ENCODE results near the gene RRH. TPM values are rescaled to one million over a fixed set of nuclear protein-coding genes. Genes with fewer than 3 reads are reported as not detected.

The RRH gene
- total RNA-seq, 2 donors from 2014 or later = not detected

- Histone ChIP-seq H3K4me3 (no peak overlapping the region), H3K36me3 (replicated peaks in 1 of 2; ENCODE audit: insufficient read depth in 1 of 2, low read depth in 2 of 2) (no peaks in the 10 kb centered on the region), H3K4me1 (peaks cover 43% of the 10 kb centered on the region), H3K27me3 (no peaks in the 10 kb centered on the region), H3K27ac (peak overlapping the region in 3 of 4 donors; percentile 33 to 81 (median 80)), H3K9me3 (no peaks in the 10 kb centered on the region)
- ATAC-seq (no peak), DNase-seq (no peak)
- TF ChIP-seq CTCF (IDR thresholded peaks at IDR 0.05) (no peak), POLR2A (IDR thresholded peaks at IDR 0.05) (no peak)
- intact Hi-C loops (cut with DNase I) = no loop called here
- WGBS, 2 donors = 75 to 83% methylated on average over 2 of the region's 2 CpGs
Observed at GRCh38 chr4:109878355-109878754, 50.6 kb downstream of the RRH start.

- H3K9me3 ChIP-seq = no peaks in the 10 kb centered on the region
- no peaks in the 10 kb centered on the region for H3K36me3 ChIP-seq (replicated peaks in 1 of 2; ENCODE audit: insufficient read depth in 1 of 2, low read depth in 2 of 2)
- H3K27ac ChIP-seq = peak overlapping the region in 3 of 4 donors; percentile 20 to 81 (median 33)
- no peak for ATAC-seq
- H3K4me3 ChIP-seq = no peak overlapping the region
- no peak for TF ChIP-seq CTCF (IDR thresholded peaks at IDR 0.05)
- no peak for TF ChIP-seq POLR2A (IDR thresholded peaks at IDR 0.05)
- 59 to 72% methylated on average over 4 to 12 of the region's 12 CpGs for WGBS, 2 donors
- intact Hi-C loops (cut with DNase I) = no loop called here
- no peaks in the 10 kb centered on the region for H3K27me3 ChIP-seq
- peaks cover 36% of the 10 kb centered on the region for H3K4me1 ChIP-seq
- peak; percentile 42 to 84 (median 62) for DNase-seq
Observed at GRCh38 chr4:109879081-109879480, 51.3 kb downstream of the RRH start.

GRCh38 chr4:109879636-109880314, 52.0 kb downstream of the RRH start:
- Histone ChIP-seq H3K9me3 (no peaks in the 10 kb centered on the region), H3K27me3 (no peaks in the 10 kb centered on the region), H3K36me3 (replicated peaks in 1 of 2; ENCODE audit: insufficient read depth in 1 of 2, low read depth in 2 of 2) (no peaks in the 10 kb centered on the region), H3K4me3 (no peak overlapping the region), H3K27ac (peak overlapping the region in 3 of 4 donors; percentile 20 to 81 (median 33)), H3K4me1 (peaks cover 29% of the 10 kb centered on the region)
- TF ChIP-seq POLR2A (IDR thresholded peaks at IDR 0.05) (no peak), CTCF (IDR thresholded peaks at IDR 0.05) (no peak)
- ATAC-seq = peak; percentile 43
- WGBS, 2 donors = 68 to 84% methylated on average over 7 of the region's 7 CpGs
- intact Hi-C loops (cut with DNase I) = no loop called here
- peak in 3 of 4 donors; percentile 23 to 60 (median 47) for DNase-seq

- TF ChIP-seq POLR2A (IDR thresholded peaks at IDR 0.05) (no peak), CTCF (IDR thresholded peaks at IDR 0.05) (no peak)
- Histone ChIP-seq H3K4me1 (no peaks in the 10 kb centered on the region), H3K4me3 (no peak overlapping the region), H3K9me3 (no peaks in the 10 kb centered on the region), H3K27ac (no peak overlapping the region), H3K27me3 (no peaks in the 10 kb centered on the region), H3K36me3 (replicated peaks in 1 of 2; ENCODE audit: insufficient read depth in 1 of 2, low read depth in 2 of 2) (no peaks in the 10 kb centered on the region)
- intact Hi-C loops (cut with DNase I) = no loop called here
- no peak for DNase-seq
- ATAC-seq = no peak
Observed at GRCh38 chr4:109886303-109886702, 58.5 kb downstream of the RRH start.

- H3K27ac ChIP-seq = no peak overlapping the region
- H3K4me1 ChIP-seq = no peaks in the 10 kb centered on the region
- H3K4me3 ChIP-seq = no peak overlapping the region
- intact Hi-C loops (cut with DNase I) = no loop called here
- ATAC-seq (no peak), DNase-seq (no peak)
- H3K27me3 ChIP-seq = no peaks in the 10 kb centered on the region
- no peaks in the 10 kb centered on the region for H3K36me3 ChIP-seq (replicated peaks in 1 of 2; ENCODE audit: insufficient read depth in 1 of 2, low read depth in 2 of 2)
- H3K9me3 ChIP-seq = no peaks in the 10 kb centered on the region
- no peak for TF ChIP-seq POLR2A (IDR thresholded peaks at IDR 0.05)
- TF ChIP-seq CTCF (IDR thresholded peaks at IDR 0.05) = no peak
- WGBS, 2 donors = 65 to 74% methylated on average over 6 of the region's 6 CpGs
Observed at GRCh38 chr4:109887071-109887470, 59.3 kb downstream of the RRH start.

Data from body of pancreas (tissue), 4 donors.